ENCODE measurements around the gene FBN1.

DNA sequence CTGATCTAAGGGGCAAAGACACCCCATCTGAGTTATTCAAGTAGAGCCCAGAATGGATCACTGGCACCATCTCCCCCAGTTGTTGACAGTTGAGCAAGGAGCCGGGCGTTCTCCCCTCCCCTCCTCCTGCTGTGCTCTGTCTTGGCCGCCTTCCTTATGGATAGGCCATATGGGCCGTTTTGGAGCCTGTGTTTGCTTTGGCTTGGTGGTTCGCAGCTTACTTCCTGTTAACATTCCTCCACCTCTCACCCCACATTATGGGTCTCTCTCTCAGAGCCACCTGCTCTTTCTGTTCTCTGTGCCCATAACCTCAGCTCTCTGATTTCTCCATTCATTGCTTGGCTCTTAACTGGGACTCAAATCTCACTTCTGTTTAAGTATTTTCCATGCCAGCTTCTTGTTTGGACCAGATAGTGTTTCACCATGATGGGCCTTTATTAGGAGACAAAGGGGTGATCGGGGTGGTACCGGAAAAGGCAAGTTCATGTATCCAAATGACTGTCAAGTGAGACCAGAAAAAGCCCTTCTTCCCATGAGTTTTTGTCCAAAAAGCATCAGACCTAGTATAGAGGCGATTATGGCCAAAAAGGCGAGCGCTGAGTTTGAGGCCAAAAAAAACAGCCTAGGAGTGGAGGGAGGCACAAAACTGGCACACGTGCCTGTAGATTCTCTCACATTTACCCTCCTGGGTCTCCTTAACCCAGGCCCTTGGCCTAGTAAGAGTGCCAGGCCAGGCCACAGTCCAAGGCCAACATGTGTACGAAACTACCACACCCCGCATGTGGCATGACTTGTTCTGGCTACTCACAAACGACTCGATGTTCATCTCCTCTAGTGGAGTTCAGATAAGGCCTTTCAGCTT is 251.6 kb downstream of the FBN1 start:
- no peak for TF ChIP-seq POLR2A (IDR thresholded peaks at IDR 0.05)
- TF ChIP-seq, protein P1, sequence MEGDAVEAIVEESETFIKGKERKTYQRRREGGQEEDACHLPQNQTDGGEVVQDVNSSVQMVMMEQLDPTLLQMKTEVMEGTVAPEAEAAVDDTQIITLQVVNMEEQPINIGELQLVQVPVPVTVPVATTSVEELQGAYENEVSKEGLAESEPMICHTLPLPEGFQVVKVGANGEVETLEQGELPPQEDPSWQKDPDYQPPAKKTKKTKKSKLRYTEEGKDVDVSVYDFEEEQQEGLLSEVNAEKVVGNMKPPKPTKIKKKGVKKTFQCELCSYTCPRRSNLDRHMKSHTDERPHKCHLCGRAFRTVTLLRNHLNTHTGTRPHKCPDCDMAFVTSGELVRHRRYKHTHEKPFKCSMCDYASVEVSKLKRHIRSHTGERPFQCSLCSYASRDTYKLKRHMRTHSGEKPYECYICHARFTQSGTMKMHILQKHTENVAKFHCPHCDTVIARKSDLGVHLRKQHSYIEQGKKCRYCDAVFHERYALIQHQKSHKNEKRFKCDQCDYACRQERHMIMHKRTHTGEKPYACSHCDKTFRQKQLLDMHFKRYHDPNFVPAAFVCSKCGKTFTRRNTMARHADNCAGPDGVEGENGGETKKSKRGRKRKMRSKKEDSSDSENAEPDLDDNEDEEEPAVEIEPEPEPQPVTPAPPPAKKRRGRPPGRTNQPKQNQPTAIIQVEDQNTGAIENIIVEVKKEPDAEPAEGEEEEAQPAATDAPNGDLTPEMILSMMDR (IDR thresholded peaks at IDR 0.05), result no peak

All from esophagus squamous epithelium (tissue), 4 donors.